Mammary epithelial cell (primary cell): Measurements from ENCODE around the gene JAK3.
"Not testable (repeated sequence)": the region's sequence is repeated elsewhere in the genome, so short reads cannot be mapped to it uniquely, and the experiment has no call there.

Experiments used
- CTCF ChIP-seq, 2 donors: IDR thresholded peaks in 1 of 2; conservative IDR thresholded peaks in 1 of 2; 2 replicates each; pipeline ENCODE4 v1.5.1; 2011 to 2012; ENCODE audit warnings: inconsistent platforms in 2 of 2, low read length in 2 of 2, mild to moderate bottlenecking in 2 of 2, control low read depth in 1 of 2, low read depth in 1 of 2; ENCODE audit not compliant: insufficient read depth in 1 of 2; ENCODE audit errors: extremely low read depth in 1 of 2
- EZH2 ChIP-seq: IDR thresholded peaks from 2 replicates; pipeline ENCODE4 v1.6.1; 2012; ENCODE audit warnings: low read length, inconsistent platforms, borderline replicate concordance

- TF ChIP-seq CTCF (conservative IDR thresholded peaks at IDR 0.05 in 1 of 2, IDR thresholded peaks at IDR 0.05 in 1 of 2; ENCODE audit: extremely low read depth in 1 of 2, insufficient read depth in 1 of 2, low read depth in 1 of 2, low read length in 2 of 2); EZH2: not testable (repeated sequence)
These were observed 69.9 kb downstream of the JAK3 start for GRCh38 chr19:17777840-17778239.
